Heart left ventricle (tissue), 13 donors: ENCODE results near the gene GREB1.

Source experiments
- CTCF ChIP-seq, 12 donors: fragments of 200-600 bp; sonication (generic) in 4 of 12; IDR thresholded peaks; one replicate each; pipeline versions ENCODE4 v1.5.0 to v1.8.0; 2018 to 2022; ENCODE audit warnings: antibody characterized with exemption in 12 of 12, mild to moderate bottlenecking in 5 of 12
- POLR2A ChIP-seq, 2 donors: fragments of 450-650 bp; IDR thresholded peaks; one replicate each; pipeline ENCODE4 v1.6.1; 2017; ENCODE audit warnings: antibody characterized with exemption in 2 of 2, mild to moderate bottlenecking in 2 of 2, moderate library complexity in 2 of 2
- donor health status: ischemic (EF 13 %, LVEDD 7.1; RV severe dilation, severe dysfunction).
- donor health status: DM: no; HTN: yes; CAD: no.
- donor health status: DM: no; HTN: no; CAD: no.
- donor health status: ischemic (EF 25% LVEDD 6.9; RV normal size, moderate dysfunction).
- donor health status: ischemic (EF 25% LVEDD 5.7; RV mildly dilated, moderate dysfunction).
- donor health status: ischemic (EF 35%, LVEDD 5.7; RV mildly dilated, moderate dysfunction).
- donor health status: nonischemic (EF 11% LVEDD 7.7; RV severe dilation, severe dysfunction).
- donor health status: DM: yes; HTN: yes; CAD: no.
- donor health status: PGD.
- donor health status: ischemic (EF 29% LVEDD 5.4; RV normal size, mild dysfunction).
- donor health status: nonischemic (EF 23%, LVEDD 6.1; RV moderate dilation, normal function).

- TF ChIP-seq CTCF (IDR thresholded peaks at IDR 0.05) (no peak), POLR2A (IDR thresholded peaks at IDR 0.05) (no peak)
Observed at GRCh38 chr2:11679016-11679415, 145.2 kb downstream of the GREB1 start.
